SK-N-SH treated with all-trans-retinoic acid at 6 μM for 48 hours (cell line): ENCODE measurements around the gene TRIM13.

Experiments used
- ATAC-seq: fragments of 200-7000 bp; cut with Tn5 transposase; 3 replicates; pipeline ENCODE4 v1.9.1; 2020; ENCODE audit warnings: mild to moderate bottlenecking, moderate library complexity
- ARNTL ChIP-seq: fragments of 450-650 bp; formaldehyde crosslinking; IDR thresholded peaks from 2 replicates; pipeline ENCODE4 v1.5.0; 2020; ENCODE audit warnings: low read depth, mild to moderate bottlenecking, moderate library complexity, borderline replicate concordance
- BACH2 ChIP-seq: fragments of 250-450 bp; sonication (Bioruptor Pico); IDR thresholded peaks from 2 replicates; pipeline ENCODE4 v1.9.0; 2021; ENCODE audit warnings: mild to moderate bottlenecking, borderline replicate concordance
- CREB5 ChIP-seq: fragments of 250-450 bp; sonication (Bioruptor Pico); IDR thresholded peaks from 2 replicates; pipeline ENCODE4 v1.5.1; 2020; ENCODE audit warnings: low read depth, mild to moderate bottlenecking, moderate library complexity
- CSDC2 ChIP-seq: fragments of 250-450 bp; sonication (Bioruptor Pico); IDR thresholded peaks from 2 replicates; pipeline ENCODE4 v1.5.0; 2020; ENCODE audit warnings: mild to moderate bottlenecking, moderate library complexity
- CSRNP3 ChIP-seq: fragments of 250-450 bp; sonication (Bioruptor Pico); IDR thresholded peaks from 2 replicates; pipeline ENCODE4 v1.5.1; 2021; ENCODE audit warnings: mild to moderate bottlenecking, moderate library complexity
- ESRRG ChIP-seq: fragments of 250-450 bp; sonication (Bioruptor Pico); IDR thresholded peaks from 2 replicates; pipeline ENCODE4 v1.6.1; 2021; ENCODE audit warnings: mild to moderate bottlenecking
- GLIS3 ChIP-seq: fragments of 250-450 bp; sonication (Bioruptor Pico); IDR thresholded peaks from 2 replicates; pipeline ENCODE4 v1.5.0; 2020; ENCODE audit warnings: mild to moderate bottlenecking, moderate library complexity
- ISL1 ChIP-seq: fragments of 250-450 bp; sonication (Bioruptor Pico); IDR thresholded peaks from 2 replicates; pipeline ENCODE4 v2.1.2; 2022; ENCODE audit warnings: mild to moderate bottlenecking, moderate library complexity
- OSR1 ChIP-seq: fragments of 250-450 bp; sonication (Bioruptor Pico); IDR thresholded peaks from 2 replicates; pipeline ENCODE4 v1.8.0; 2022; ENCODE audit warnings: moderate library complexity, mild to moderate bottlenecking, inconsistent platforms
- PATZ1 ChIP-seq: fragments of 250-450 bp; sonication (Bioruptor Pico); IDR thresholded peaks from 2 replicates; pipeline ENCODE4 v1.8.0; 2020; ENCODE audit warnings: mild to moderate bottlenecking, moderate library complexity, borderline replicate concordance
- POU6F1 ChIP-seq: fragments of 250-450 bp; sonication (Bioruptor Pico); IDR thresholded peaks from 2 replicates; pipeline ENCODE4 v1.8.0; 2021; ENCODE audit warnings: low read depth, mild to moderate bottlenecking, moderate library complexity, borderline replicate concordance
- PPARA ChIP-seq: fragments of 250-450 bp; sonication (Bioruptor Pico); IDR thresholded peaks from 2 replicates; pipeline ENCODE4 v1.5.0; 2020; ENCODE audit warnings: mild to moderate bottlenecking, borderline replicate concordance
- TCF4 ChIP-seq: fragments of 250-450 bp; sonication (Bioruptor Pico); IDR thresholded peaks from 2 replicates; pipeline ENCODE4 v1.8.0; 2021; ENCODE audit warnings: mild to moderate bottlenecking, moderate library complexity, borderline replicate concordance
- TSHZ2 ChIP-seq: fragments of 250-450 bp; sonication (Bioruptor Pico); IDR thresholded peaks from 2 replicates; pipeline ENCODE4 v1.5.0; 2020; ENCODE audit warnings: mild to moderate bottlenecking, moderate library complexity
- ZC3H10 ChIP-seq: fragments of 250-450 bp; sonication (Bioruptor Pico); IDR thresholded peaks from 2 replicates; pipeline ENCODE4 v1.5.1; 2021; ENCODE audit warnings: mild to moderate bottlenecking, moderate library complexity
- ZFP3 ChIP-seq: fragments of 250-450 bp; sonication (Bioruptor Pico); IDR thresholded peaks from 2 replicates; pipeline ENCODE4 v1.5.0; 2020; ENCODE audit warnings: mild to moderate bottlenecking, moderate library complexity
- ZFP30 ChIP-seq: fragments of 450-650 bp; formaldehyde crosslinking; IDR thresholded peaks from 2 replicates; pipeline ENCODE4 v1.5.0; 2022; ENCODE audit warnings: mild to moderate bottlenecking, moderate library complexity
- ZNF565 ChIP-seq: fragments of 450-650 bp; formaldehyde crosslinking; conservative IDR thresholded peaks from 2 replicates; pipeline ENCODE4 v1.5.0; 2020; ENCODE audit warnings: low read depth, mild to moderate bottlenecking, moderate library complexity
- ZNF70 ChIP-seq: fragments of 450-650 bp; formaldehyde crosslinking; IDR thresholded peaks from 2 replicates; pipeline ENCODE4 v1.5.0; 2020; ENCODE audit warnings: mild to moderate bottlenecking, moderate library complexity
- ZNF8 ChIP-seq: fragments of 450-650 bp; formaldehyde crosslinking; IDR thresholded peaks from 2 replicates; pipeline ENCODE4 v1.5.0; 2020; ENCODE audit warnings: mild to moderate bottlenecking, moderate library complexity

TRIM13 gene

GRCh38 chr13:49998714-49999624 is 2.1 kb downstream of the TRIM13 start (continued):
- TF ChIP-seq CREB5 (CRISPR knock-in tag): no peak
- no peak for TF ChIP-seq OSR1 (CRISPR knock-in tag)
- no peak for TF ChIP-seq POU6F1 (CRISPR knock-in tag)
- TF ChIP-seq PATZ1: no peak
- no peak for TF ChIP-seq ZNF70 (CRISPR knock-in tag)
- TF ChIP-seq ARNTL: no peak

- ATAC-seq: no peak
- TF ChIP-seq ZNF8 (CRISPR knock-in tag) (no peak), OSR1 (CRISPR knock-in tag) (no peak), ZFP30 (no peak), POU6F1 (CRISPR knock-in tag) (no peak), ARNTL (no peak), PATZ1 (no peak), ISL1 (CRISPR knock-in tag) (no peak), TSHZ2 (CRISPR knock-in tag) (no peak), GLIS3 (no peak), CSDC2 (CRISPR knock-in tag) (no peak), PPARA (CRISPR knock-in tag) (no peak), BACH2 (no peak), ZNF565 (CRISPR knock-in tag) (no peak), TCF4 (no peak), ZFP3 (no peak), ZC3H10 (CRISPR knock-in tag) (no peak), CSRNP3 (CRISPR knock-in tag) (no peak), ESRRG (no peak), CREB5 (CRISPR knock-in tag) (no peak)
- TF ChIP-seq, all 23 proteins: peak for 0
These were observed 4.4 kb downstream of the TRIM13 start for GRCh38 chr13:50001287-50001686.
